ENCODE results near the gene MAP3K13. TPM values are rescaled to one million over a fixed set of nuclear protein-coding genes. Genes with fewer than 3 reads are reported as not detected.
A peak's percentile ranks its signal among the peaks of the same experiment; 100 is the strongest.

Gene MAP3K13, protein sequence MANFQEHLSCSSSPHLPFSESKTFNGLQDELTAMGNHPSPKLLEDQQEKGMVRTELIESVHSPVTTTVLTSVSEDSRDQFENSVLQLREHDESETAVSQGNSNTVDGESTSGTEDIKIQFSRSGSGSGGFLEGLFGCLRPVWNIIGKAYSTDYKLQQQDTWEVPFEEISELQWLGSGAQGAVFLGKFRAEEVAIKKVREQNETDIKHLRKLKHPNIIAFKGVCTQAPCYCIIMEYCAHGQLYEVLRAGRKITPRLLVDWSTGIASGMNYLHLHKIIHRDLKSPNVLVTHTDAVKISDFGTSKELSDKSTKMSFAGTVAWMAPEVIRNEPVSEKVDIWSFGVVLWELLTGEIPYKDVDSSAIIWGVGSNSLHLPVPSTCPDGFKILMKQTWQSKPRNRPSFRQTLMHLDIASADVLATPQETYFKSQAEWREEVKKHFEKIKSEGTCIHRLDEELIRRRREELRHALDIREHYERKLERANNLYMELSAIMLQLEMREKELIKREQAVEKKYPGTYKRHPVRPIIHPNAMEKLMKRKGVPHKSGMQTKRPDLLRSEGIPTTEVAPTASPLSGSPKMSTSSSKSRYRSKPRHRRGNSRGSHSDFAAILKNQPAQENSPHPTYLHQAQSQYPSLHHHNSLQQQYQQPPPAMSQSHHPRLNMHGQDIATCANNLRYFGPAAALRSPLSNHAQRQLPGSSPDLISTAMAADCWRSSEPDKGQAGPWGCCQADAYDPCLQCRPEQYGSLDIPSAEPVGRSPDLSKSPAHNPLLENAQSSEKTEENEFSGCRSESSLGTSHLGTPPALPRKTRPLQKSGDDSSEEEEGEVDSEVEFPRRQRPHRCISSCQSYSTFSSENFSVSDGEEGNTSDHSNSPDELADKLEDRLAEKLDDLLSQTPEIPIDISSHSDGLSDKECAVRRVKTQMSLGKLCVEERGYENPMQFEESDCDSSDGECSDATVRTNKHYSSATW
- 10 to 100 TPM; 18.0 to 29.0 (median 24.2) TPM for polyA plus RNA-seq

GRCh38 chr3:185362850-185363661 lies at the start of gene MAP3K13:
TSS of gene MAP3K13 (plus strand) at chr3:185363136. CDS start at chr3:185428582, 65,446 bp downstream.
- Mint-ChIP-seq H3K27me3 (ENCODE audit: low read depth in 3 of 3) (peaks cover 8 to 24% (median 18%) of the 10 kb centered on the region in 3 donors), H3K36me3 (no peaks in the 10 kb centered on the region)

GRCh38 chr3:185313693-185314246 lies 49.2 kb upstream of the MAP3K13 start:
- Mint-ChIP-seq H3K27me3 (ENCODE audit: low read depth in 3 of 3) (peaks cover 0 to 3% (median 1%) of the 10 kb centered on the region in 3 donors), H3K4me3 (no peak overlapping the region), H3K27ac (no peak overlapping the region), H3K4me1 (no peaks in the 10 kb centered on the region), H3K9me3 (peaks cover 0 to 3% (median 0%) of the 10 kb centered on the region in 6 donors), H3K36me3 (peaks cover 0 to 11% (median 5%) of the 10 kb centered on the region in 3 donors)
- no peak for DNase-seq

More at GRCh38 chr3:185362850-185363661, at the start of gene MAP3K13:
- peak within 1 kb of the TSS; percentile 79 to 88 (median 85) for H3K4me3 Mint-ChIP-seq
- peak within 1 kb of the TSS in 2 of 6 donors; percentile 39 to 51 for H3K27ac Mint-ChIP-seq
- peaks cover 13 to 15% of the 10 kb centered on the region in 2 donors for H3K4me1 Mint-ChIP-seq
- DNase-seq = peak; percentile 44 to 46 (median 45)
- H3K9me3 Mint-ChIP-seq = no peaks in the 10 kb centered on the region

DNA sequence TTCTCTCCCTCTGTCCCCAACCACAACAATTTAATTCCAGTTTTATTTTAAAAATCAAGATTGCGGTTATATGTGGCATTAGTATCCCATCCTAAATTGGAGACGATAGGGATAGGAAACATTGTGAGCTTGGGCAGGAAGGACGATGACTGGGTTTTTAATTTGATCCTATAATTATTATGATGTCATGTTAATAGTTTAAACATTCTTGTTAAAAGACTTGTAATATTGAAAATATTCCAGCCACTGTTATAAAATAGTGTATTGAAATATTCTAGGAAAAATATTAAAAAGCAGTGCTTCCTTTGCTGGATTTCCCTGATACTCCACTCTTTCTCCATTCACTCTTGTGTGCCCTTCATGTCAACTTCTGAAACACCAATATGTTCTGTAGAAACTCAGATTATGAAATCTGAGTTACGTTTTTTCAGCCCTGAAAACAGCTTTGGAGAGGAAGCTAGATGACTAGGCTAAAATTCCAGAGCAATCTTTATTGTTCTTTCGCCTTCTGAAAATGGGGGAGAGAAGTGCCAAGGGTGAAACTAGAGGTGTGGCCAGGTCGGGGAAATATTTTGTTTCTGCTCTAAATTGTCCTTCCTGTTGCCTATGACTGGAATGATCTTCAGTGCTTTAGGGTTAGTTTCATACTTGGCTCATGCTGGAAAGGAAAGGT lies 46.1 kb upstream of the MAP3K13 start:
- H3K36me3 Mint-ChIP-seq = no peaks in the 10 kb centered on the region
- no peaks in the 10 kb centered on the region for H3K4me1 Mint-ChIP-seq
- H3K9me3 Mint-ChIP-seq = no peaks in the 10 kb centered on the region
- no peak for DNase-seq
- H3K4me3 Mint-ChIP-seq = no peak overlapping the region
- peaks cover 0 to 3% (median 1%) of the 10 kb centered on the region in 3 donors for H3K27me3 Mint-ChIP-seq (ENCODE audit: low read depth in 3 of 3)
- H3K27ac Mint-ChIP-seq = no peak overlapping the region

- no peaks in the 10 kb centered on the region for H3K4me1 Mint-ChIP-seq
- no peak for DNase-seq
- H3K36me3 Mint-ChIP-seq = no peaks in the 10 kb centered on the region
- no peak overlapping the region for H3K4me3 Mint-ChIP-seq
- peaks cover 0 to 3% (median 1%) of the 10 kb centered on the region in 3 donors for H3K27me3 Mint-ChIP-seq (ENCODE audit: low read depth in 3 of 3)
- H3K27ac Mint-ChIP-seq = no peak overlapping the region
- H3K9me3 Mint-ChIP-seq = no peaks in the 10 kb centered on the region
These were observed 45.3 kb upstream of the MAP3K13 start for GRCh38 chr3:185317674-185318073.

GRCh38 chr3:185318141-185318540 lies 44.8 kb upstream of the MAP3K13 start:
- DNase-seq = no peak
- Mint-ChIP-seq H3K4me1 (no peaks in the 10 kb centered on the region), H3K27me3 (ENCODE audit: low read depth in 3 of 3) (peaks cover 0 to 3% (median 1%) of the 10 kb centered on the region in 3 donors), H3K9me3 (no peaks in the 10 kb centered on the region), H3K4me3 (no peak overlapping the region), H3K36me3 (no peaks in the 10 kb centered on the region), H3K27ac (no peak overlapping the region)

GRCh38 chr3:185319801-185320200 lies 43.1 kb upstream of the MAP3K13 start:
- no peaks in the 10 kb centered on the region for H3K36me3 Mint-ChIP-seq
- H3K27me3 Mint-ChIP-seq (ENCODE audit: low read depth in 3 of 3) = peaks cover 0 to 3% (median 3%) of the 10 kb centered on the region in 3 donors
- H3K4me1 Mint-ChIP-seq = no peaks in the 10 kb centered on the region
- no peak for DNase-seq
- no peak overlapping the region for H3K27ac Mint-ChIP-seq
- H3K4me3 Mint-ChIP-seq = no peak overlapping the region
- H3K9me3 Mint-ChIP-seq = no peaks in the 10 kb centered on the region

DNA sequence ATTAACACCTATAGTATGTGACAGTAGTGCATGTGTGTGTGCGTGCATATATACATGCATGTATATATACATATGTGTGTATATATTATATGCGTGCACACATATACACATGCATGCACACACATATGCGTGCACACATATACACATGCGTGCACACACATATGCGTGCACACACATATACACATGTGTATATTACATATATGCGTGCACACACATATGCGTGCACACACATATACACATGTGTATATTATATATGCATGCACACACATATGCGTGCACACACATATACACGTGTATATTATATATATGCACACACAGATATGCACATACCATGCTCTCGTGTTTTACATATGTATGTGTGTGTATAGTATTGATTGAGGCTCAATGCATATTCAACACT lies 42.0 kb upstream of the MAP3K13 start:
- DNase-seq = no peak
- no peaks in the 10 kb centered on the region for H3K4me1 Mint-ChIP-seq
- peaks cover 0 to 1% (median 0%) of the 10 kb centered on the region in 3 donors for H3K27me3 Mint-ChIP-seq (ENCODE audit: low read depth in 3 of 3)
- no peak overlapping the region for H3K4me3 Mint-ChIP-seq
- no peaks in the 10 kb centered on the region for H3K36me3 Mint-ChIP-seq
- no peaks in the 10 kb centered on the region for H3K9me3 Mint-ChIP-seq
- no peak overlapping the region for H3K27ac Mint-ChIP-seq

- Mint-ChIP-seq H3K27ac (no peak overlapping the region), H3K27me3 (ENCODE audit: low read depth in 3 of 3) (peaks cover 0 to 1% (median 0%) of the 10 kb centered on the region in 3 donors), H3K4me3 (no peak overlapping the region), H3K36me3 (no peaks in the 10 kb centered on the region), H3K9me3 (no peaks in the 10 kb centered on the region), H3K4me1 (no peaks in the 10 kb centered on the region)
- no peak for DNase-seq
These were observed 40.7 kb upstream of the MAP3K13 start for GRCh38 chr3:185322101-185322719.

DNA sequence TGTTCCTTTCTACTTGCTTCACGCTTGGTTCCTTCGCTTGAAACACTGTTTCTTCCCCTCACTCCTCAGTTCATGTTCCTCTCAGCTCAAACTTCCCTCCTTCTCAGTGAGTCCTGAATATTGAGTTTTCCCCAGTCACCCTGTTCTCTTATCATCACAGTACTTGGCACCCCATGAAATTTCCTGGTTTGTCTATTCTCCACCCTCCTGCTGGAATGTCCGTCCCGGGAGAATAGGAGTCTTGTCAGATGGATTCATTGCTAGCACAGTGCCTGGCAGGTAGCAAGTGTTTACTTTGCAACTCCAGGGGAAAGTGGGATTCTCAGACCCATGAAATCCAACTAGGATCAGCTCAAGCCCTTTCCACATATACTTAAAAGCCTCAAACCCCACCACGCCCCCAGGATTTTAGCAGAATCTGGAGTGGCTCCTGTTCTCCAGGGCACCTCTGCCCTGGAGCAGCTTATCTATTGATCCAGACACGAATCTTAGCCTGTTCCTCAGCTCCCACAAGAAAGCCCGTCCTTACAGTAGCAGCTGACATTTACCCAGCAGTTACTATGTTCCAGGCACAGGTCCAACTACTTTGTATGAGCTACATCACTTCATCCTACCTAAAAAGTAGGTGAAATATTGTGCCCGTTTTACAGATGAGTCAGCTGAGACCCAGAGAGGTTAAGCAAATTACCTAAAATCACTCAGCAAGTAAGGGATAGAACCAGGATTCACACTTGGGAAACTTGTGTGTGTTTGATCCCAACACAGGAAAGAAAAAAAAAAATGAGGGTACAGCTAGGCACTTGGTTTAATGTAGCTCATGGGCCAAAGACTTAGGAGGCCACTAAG lies 36.8 kb upstream of the MAP3K13 start:
- H3K9me3 Mint-ChIP-seq = no peaks in the 10 kb centered on the region
- no peaks in the 10 kb centered on the region for H3K4me1 Mint-ChIP-seq
- H3K27me3 Mint-ChIP-seq (ENCODE audit: low read depth in 3 of 3) = peaks cover 0 to 3% (median 0%) of the 10 kb centered on the region in 3 donors
- DNase-seq = no peak
- H3K4me3 Mint-ChIP-seq = no peak overlapping the region
- H3K36me3 Mint-ChIP-seq = no peaks in the 10 kb centered on the region
- no peak overlapping the region for H3K27ac Mint-ChIP-seq

- no peak for DNase-seq
- H3K4me3 Mint-ChIP-seq = no peak overlapping the region
- peaks cover 1% of the 10 kb centered on the region in 2 donors for H3K4me1 Mint-ChIP-seq
- no peaks in the 10 kb centered on the region for H3K36me3 Mint-ChIP-seq
- peaks cover 0 to 3% (median 0%) of the 10 kb centered on the region in 3 donors for H3K27me3 Mint-ChIP-seq (ENCODE audit: low read depth in 3 of 3)
- no peaks in the 10 kb centered on the region for H3K9me3 Mint-ChIP-seq
- H3K27ac Mint-ChIP-seq = no peak overlapping the region
These were observed 35.9 kb upstream of the MAP3K13 start for GRCh38 chr3:185327062-185327461.

GRCh38 chr3:185328324-185329004 lies 34.5 kb upstream of the MAP3K13 start:
- no peaks in the 10 kb centered on the region for H3K36me3 Mint-ChIP-seq
- H3K27ac Mint-ChIP-seq = no peak overlapping the region
- no peak for DNase-seq
- H3K4me1 Mint-ChIP-seq = peaks cover 3 to 8% of the 10 kb centered on the region in 2 donors
- H3K4me3 Mint-ChIP-seq = no peak overlapping the region
- no peaks in the 10 kb centered on the region for H3K9me3 Mint-ChIP-seq
- H3K27me3 Mint-ChIP-seq (ENCODE audit: low read depth in 3 of 3) = peaks cover 0 to 5% (median 0%) of the 10 kb centered on the region in 3 donors
